CD4-positive, alpha-beta T cell treated with Interleukin-1 beta for 1 hour (primary cell): Measurements from ENCODE around the gene NVL.
A peak's percentile ranks its signal among the peaks of the same experiment; 100 is the strongest.

ENCODE experiments used
- DNase-seq, 2 donors: peaks; one replicate each; pipeline ENCODE4 v3.0.0-alpha.2; 2020 to 2022

The NVL gene

DNA sequence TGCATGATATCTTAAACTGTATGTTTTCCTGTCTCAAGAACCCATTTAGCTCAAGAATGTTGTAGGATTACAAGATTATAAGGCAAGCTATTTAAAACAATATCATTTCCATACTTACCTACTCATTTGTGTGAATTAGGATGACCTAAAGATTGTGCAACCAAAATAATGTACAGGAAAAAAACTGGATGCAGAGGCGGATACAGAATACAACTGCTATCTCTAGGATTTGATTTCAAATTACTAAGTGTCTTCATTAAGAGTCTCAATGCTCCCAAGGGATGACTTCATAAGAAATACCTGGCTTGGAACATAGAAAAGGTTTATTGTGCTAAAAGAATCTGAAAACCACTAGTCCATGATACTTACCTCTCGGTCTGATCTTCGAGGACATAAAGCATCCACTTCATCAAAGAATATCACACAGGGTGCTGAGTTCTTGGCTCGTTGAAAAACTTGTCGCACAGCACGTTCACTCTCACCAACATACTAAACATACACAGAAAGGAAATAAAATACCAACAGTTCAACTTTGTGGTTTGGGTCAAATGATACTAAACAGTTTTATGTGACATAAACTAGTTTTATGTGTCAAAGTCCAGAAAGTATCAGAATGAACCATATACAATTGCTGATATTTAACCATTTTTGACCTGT is 54.9 kb downstream of the NVL start:
- no peak for DNase-seq

DNA sequence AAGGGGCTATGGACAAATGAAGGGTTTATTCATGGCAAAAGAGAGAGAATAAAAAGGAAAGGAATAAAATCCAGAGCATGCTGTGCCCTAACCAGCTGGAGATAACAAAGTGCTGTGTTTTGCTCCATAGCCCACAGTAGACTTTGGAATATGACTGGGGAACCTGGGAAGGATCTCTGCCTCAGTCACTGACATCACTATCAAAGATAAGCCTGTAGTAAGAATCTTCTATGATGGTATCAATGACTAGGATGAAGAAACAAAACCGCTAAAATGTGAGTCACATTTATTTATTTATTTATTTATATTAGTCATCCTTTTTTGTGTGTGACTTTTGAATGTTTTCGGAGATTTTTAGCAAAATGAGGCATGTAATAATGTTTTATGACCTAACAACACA is 56.3 kb downstream of the NVL start:
- no peak for DNase-seq

GRCh38 chr1:224271106-224271505 is 58.9 kb downstream of the NVL start:
- DNase-seq, result no peak

- no peak for DNase-seq
These were observed 62.0 kb downstream of the NVL start for GRCh38 chr1:224267925-224268324.

GRCh38 chr1:224266915-224267856 is 62.8 kb downstream of the NVL start:
- no peak for DNase-seq

- no peak for DNase-seq
These were observed 63.7 kb downstream of the NVL start for GRCh38 chr1:224266105-224266914.

DNA sequence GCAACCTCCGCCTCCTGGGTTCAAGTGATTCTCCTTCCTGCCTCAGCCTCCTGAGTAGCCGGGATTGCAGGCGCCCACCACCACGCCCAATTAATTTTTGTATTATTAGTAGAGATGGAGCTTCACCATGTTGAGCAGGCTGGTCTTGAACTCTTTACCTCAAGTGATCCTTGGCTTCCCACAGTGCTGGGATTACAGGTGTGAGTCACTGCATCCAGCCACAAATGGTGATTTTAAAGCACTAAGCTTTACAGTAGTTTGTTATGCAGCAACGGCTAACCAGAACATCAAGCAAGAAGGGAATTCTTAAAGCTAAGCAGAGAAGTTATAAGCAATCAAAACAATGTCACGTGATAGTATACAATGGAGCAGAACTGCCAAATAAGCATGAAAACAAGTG is 65.7 kb downstream of the NVL start:
- DNase-seq, result no peak

GRCh38 chr1:224262373-224263054 is 67.5 kb downstream of the NVL start:
- no peak for DNase-seq

DNA sequence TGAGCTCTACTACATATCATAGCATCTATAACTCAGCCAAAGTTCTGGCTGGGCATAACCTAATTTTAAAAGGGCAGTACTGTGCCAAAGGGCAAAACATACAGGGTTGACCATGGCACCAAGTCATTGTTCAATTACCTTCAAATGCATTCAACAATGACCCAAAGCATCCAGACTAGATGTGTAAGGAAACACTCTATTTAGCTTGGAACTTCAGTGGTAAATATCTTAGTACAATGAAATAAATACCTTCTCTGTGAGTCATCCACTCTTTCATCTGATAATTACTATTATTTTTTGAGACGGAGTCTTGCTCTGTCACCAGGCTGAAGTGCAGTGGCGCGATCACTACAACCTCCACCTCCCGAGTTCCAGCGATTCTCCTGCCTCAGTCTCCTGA is 70.0 kb downstream of the NVL start:
- DNase-seq, result no peak

DNA sequence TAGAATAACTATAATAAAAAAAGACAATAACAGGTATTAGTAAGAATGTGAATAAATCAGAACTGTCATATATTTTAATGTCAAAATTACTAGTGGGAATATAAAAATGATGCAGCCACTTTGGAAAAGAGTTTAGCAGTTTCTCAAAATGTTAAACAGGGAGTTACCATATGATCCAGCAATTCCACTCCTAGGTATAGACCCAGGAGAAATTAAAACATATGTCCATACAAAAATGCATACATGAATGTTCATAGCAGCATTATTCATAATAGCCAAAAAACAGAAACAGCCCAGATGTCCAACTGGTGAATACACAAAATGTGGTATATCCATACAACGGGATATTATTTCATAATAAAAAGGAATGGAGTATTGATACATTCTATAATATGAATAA is 71.6 kb downstream of the NVL start:
- DNase-seq, result no peak

GRCh38 chr1:224256640-224257039 is 73.3 kb downstream of the NVL start:
- DNase-seq, result no peak

DNA sequence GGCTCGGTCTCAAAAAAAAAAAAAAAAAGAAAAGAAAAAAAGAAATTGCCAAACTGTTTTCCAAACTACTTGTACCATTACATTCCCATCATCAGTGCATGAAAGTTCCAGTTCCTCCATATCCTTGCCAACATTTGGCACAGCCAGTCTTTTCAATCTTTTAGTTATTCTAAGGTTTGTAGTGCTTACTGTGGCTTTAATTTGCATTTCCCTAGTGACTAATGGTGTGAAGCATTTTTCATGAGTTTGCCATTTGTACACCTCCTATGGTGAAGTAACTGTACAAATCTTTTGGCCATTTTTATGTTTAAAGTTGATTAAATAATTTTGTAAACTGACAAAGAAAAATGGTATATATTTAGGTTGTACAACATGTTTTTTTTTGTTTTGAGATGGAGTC is 76.3 kb downstream of the NVL start:
- DNase-seq, result no peak

DNA sequence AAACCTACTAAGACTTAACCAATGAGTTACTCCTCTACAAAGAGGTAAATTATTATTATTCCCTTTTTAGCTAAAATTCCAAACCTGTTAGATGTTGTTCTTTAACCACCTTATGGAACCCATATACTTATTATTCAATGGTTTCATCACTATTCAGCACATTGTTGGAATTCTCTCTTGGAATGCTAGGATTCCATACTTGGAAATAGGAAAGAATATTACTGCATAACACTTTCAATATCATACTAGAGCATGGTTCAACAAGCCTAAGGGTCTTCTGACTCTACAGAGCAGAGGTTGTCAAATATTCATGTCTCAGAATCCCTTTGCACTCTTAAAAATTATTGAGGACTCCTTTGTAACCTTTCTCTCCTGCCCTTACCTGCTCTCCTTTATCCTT is 77.5 kb downstream of the NVL start:
- no peak for DNase-seq

GRCh38 chr1:224251741-224252146 is 78.2 kb downstream of the NVL start:
- no peak for DNase-seq

- DNase-seq, result peak; percentile 24 to 51
These were observed 84.8 kb downstream of the NVL start for GRCh38 chr1:224245188-224245587.

DNA sequence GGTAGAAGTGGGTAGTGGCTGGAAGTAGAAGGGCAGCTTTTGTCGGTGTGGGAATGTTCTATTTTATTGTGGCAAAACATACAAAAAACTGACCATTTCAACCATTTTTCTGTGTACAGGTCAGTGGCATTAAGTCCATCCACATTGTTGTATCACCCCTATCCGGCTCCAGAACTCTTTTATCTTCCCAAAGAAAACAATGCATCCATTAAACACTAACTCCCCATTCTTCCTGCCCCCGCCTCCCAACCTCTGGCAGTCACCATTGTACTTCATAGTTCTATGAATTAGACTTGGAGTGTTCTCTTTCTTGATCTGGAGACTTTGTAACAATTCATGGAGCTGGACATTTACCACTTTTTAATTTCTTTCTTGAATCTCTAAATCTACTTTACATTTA is 91.2 kb downstream of the NVL start:
- DNase-seq, result no peak

GRCh38 chr1:224238212-224238611 is 91.8 kb downstream of the NVL start:
- DNase-seq, result no peak

GRCh38 chr1:224237119-224237881 is 92.7 kb downstream of the NVL start:
- no peak for DNase-seq

DNA sequence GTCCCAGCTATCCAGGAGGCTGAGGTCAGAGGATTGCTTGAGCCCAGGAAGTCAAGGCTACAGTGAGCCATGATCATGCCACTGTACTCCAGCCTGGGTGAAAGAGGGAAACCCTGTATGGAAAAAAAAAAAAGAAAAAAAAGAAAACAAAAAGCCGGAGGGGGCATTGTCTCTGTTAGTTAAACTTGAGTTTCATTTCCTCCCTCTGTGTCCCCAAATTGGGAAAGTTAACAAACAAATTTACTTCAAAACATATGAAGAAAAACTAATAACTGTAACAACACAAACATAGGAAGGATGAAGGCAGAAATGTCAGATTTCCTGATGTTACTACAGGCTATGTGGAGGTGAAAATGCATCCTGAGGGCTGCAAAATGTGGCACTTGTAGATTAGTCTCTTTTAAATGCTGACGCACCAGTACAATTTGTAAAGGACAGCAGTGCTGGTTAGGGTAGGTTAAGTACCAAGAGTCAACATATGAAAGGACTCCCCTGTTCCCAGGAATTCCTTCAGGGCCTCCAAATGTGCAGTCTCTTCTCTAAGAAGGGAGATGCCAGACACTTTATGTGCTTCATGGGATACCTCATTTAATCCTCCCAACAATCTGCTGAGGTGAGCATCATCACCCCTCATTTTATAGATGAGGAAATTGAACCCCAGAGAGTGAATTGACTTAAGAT is 94.0 kb downstream of the NVL start:
- no peak for DNase-seq

GRCh38 chr1:224234017-224234416 is 96.0 kb downstream of the NVL start:
- no peak for DNase-seq

DNA sequence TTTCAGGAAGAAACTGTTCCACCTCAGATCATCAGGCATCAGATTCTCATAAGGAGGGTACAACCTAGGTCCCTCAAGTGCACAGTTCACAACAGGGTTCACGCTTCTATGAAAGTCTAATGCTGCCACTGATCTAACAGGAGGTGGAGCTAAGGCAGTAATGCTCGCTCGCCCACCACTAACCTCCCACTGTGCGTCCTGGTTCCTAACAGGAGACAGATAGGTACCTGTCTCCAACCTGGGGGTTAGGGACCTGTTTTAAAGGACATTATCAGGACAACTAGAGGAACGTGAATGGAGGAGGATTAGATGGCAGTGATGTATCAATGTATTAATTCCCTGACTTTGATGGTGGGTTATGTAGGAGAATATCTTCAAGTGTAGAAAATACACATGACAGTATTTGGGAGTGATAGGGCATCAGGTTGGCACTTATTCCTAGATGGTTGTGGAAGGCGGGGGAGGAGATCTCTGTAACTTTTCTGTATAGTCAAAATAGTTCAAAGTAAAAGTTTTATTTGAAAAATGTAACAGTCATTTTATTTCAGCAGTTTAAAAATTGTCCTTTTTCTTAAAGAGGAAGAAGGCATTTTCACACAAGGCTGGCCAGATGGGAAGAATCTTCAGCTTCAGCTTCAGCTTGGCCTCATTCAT is 103.0 kb downstream of the NVL start:
- no peak for DNase-seq
